Mucosa of gallbladder (tissue), 1 donor: ENCODE data around the gene MBNL1. TPM values are rescaled to one million over a fixed set of nuclear protein-coding genes. Genes with fewer than 3 reads are reported as not detected.

Source experiments
- DNase-seq: peaks from one replicate; pipeline ENCODE4 v3.0.0-alpha.2; 2020; ENCODE audit warnings: low spot score
- total RNA-seq: library from RNA; stranded (reverse); gene quantifications from one replicate; pipeline ENCODE4 v1.2.1, GENCODE V29; 2021
- donor health status: DM: no; HTN: no; CAD: no.

The MBNL1 gene
- total RNA-seq, 1 donor from 2014 or later, result 223 TPM

DNA sequence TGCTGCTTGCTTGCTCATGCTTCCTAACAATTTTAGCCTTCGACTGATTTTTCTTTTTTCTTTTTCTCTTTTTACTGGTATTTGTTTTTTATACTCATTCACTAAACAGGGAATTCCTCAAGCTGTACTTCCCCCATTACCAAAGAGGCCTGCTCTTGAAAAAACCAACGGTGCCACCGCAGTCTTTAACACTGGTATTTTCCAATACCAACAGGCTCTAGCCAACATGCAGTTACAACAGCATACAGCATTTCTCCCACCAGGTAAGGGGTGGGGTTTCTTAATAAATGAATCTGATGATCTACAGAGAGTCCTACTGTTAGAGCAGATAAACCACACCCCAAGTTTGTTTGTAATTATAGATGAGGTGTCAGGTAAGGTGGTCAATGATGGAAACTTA lies 178.8 kb downstream of the MBNL1 start:
- DNase-seq, result no peak

- no peak for DNase-seq
Observed at GRCh38 chr3:152448091-152448490, 179.4 kb downstream of the MBNL1 start.

DNA sequence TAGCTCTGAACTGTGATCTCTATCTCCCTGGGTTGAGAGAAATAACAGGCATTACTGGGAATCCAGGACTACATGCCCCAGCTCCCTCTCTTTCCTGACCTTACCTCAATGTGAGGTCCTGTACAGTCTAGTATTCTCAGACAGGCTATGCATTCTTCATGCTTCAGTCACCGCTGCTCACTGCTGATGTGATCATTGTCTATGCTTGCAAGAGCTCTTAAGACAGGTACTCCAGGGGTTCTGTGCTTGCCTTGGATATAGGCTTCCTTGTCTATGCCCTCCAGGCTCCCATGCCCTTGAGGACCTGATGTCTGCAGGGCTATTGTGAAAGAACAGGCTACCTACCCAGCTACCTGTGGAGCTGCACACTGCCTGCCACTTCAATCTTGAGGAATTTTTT lies 183.6 kb downstream of the MBNL1 start:
- no peak for DNase-seq

- DNase-seq, result no peak
Observed at GRCh38 chr3:152454076-152454875, 185.5 kb downstream of the MBNL1 start.

DNA sequence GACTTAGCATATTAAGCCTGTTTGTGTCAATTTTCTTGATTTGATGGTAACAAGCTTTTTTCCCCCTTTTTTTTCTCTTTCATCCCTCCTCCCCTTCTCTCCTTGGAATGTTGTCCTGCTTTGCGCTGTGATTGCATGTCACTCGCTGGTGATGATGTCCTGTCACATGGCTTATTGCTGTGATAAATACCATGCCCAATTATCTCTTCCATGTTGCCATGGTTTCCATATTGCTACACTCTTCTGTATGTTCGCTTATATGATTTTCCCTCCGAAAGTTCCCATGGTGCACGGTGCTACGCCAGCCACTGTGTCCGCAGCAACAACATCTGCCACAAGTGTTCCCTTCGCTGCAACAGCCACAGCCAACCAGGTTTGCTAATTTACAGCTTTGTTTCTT lies 187.3 kb downstream of the MBNL1 start:
- no peak for DNase-seq

DNA sequence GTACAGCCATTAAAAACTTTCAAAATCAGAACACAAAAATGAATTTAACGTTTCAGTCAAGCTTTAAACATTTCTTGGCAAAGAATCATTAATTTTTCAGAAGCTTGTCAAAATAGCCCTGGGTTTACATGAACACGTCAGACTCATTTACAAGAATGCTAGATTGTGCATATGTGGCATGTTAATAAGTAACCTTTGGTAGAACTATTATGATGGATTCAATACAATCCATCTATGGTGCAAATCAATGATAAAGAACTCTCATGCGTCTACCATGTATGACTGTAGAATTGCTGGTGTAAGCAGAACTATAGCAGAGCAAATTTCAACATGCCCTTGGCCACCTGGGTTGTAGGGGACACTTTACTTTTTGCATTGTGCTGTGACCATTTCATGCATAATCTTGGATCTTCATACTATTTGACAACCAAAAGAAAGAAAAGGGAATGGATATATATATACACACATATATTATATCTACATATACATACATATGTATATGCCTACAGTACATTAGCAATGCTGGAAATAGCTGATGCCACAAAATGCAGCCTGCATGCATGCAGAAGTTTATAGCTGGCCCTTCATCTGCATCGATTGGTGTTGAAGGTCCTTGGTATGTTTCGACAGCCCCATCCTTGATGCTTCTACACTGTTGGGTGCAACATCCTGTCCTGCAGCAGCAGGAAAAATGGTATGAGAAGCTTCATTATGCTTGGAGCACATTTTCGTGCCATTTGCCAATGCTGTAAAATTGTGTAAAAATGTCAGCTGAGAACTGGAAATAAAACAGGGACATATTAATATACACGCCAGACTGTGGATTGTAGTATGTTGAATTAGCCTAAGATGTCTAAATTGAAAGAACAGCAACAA lies 189.0 kb downstream of the MBNL1 start:
- DNase-seq, result no peak

DNA sequence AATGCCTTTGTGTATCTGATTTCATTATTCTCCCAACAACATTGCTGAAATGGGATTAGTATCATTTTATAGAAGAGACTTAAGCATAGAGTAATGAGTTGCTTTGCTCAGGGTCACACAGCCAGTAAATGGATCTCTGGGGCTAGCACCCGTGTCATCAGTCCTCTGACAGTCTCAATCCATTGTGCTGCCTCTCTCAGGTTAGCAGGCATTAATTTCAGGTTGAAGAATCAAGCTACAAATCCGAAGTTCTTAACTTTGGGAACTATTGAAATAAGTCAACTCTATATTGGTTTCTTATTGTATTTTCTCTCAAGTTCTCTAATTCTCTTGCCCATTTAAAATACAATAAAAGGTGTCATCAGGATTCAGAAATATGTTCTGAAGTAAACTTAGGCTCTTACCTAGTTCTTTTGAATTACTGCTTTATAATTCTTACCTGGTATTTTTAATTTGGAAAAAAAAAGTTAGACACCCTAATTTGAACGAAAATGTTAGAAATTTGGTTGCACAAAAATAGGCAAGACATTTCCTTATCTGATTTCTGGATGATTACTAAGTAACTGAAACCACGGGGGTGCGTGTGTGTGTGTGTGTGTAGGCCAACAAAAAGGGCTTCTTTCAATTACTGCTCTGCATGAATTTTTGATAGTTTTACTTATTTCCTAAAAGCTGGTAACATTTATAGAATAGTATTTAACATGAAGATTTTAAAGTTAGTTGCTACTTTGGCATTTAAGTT lies 189.8 kb downstream of the MBNL1 start:
- no peak for DNase-seq

DNA sequence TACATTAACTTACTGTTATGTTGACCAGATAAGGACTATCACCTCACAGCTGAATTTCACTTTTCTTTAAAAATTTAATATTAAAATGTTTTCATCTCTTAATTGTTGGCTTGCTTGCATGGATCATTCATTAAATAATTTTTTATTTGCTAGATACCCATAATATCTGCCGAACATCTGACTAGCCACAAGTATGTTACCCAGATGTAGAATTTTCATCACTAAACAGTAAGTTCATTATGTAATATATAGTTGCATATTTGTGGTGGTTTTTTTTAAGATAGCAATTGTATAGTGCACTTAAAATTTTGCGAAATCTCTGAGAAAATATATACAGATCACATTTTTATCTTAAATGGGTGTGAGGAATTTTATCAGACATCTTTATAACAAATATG lies 190.4 kb downstream of the MBNL1 start:
- no peak for DNase-seq

DNA sequence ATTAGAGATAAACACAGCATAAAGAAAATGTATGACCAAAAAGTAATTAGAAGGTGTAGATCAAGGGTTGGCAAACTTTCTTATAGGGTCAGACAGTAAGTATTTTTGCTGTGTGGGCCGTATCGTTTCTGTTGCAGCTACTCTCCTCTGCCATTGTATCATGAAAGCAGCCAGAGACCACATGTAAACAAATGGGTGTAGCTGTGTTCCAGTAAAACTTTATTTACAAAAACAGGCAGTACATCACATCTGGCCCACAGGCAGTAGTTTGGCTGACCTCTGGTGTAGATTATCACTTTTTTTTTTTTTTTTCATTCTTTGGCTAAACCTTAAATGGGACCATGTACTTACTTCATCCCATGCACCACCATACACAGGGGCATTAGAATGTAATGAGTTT lies 190.8 kb downstream of the MBNL1 start:
- no peak for DNase-seq

- no peak for DNase-seq
Observed at GRCh38 chr3:152460936-152461335, 192.2 kb downstream of the MBNL1 start.

DNA sequence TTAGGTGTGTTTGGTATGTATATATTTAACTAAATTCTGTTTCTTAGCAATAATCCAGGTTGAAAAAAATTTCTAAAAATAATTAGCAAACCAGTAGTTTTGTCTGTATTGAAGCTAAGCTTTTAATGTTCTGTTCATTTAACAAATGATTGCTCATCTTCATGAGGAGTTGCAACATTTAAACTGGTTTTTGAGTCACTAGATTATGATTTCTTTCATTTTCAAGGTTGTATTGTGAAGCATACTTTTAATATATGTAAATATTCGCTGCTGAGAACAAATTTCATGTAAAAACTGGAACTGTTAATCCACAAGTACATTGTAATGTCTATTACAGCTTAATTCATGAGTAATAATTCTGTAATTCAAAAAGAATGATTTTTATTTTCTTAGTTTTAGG lies 192.7 kb downstream of the MBNL1 start:
- DNase-seq, result no peak

GRCh38 chr3:152466784-152467183 lies 198.1 kb downstream of the MBNL1 start:
- no peak for DNase-seq

- no peak for DNase-seq
Observed at GRCh38 chr3:152469248-152470025, 200.7 kb downstream of the MBNL1 start.

- DNase-seq, result no peak
Observed at GRCh38 chr3:152470095-152470494, 201.4 kb downstream of the MBNL1 start.

- no peak for DNase-seq
Observed at GRCh38 chr3:152470893-152471292, 202.2 kb downstream of the MBNL1 start.

DNA sequence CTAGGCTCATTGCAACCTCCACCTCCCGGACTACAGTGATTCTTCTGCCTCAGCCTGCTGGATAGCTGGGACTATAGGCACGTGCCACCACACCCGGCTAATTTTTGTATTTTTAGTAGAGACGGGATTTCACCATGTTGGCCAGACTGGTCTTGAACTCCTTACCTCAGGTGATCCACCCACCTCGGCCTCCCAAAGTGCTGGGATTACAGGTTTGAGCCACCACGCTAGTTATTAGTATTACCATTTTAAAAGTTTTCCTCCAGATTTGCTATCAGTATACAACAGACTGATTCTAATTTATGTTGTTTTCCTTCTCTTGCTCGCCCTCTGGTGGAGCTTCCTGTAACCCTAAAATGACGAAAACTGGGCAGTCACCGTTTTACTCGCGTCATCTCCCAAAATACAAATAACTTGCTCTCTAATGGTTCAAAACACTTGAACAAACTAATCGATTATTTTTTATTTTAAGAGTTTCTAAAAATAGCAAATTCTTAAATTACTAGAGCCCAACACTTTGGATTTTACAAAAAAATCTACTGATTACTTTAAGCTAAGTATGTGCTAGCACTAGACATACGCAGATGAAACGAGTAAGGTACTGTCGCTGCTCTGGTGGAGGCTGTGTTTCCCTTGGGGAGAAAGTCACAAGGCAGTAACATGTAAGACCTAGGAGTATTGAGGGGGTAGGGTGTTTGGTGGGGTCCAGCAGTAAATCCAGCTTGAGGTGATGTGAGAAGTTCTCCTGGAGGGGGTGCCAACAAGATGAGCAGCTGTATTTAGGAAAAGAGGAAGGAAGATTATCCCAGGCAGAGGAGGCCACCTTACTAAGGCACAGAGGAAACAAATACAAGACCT lies 203.3 kb downstream of the MBNL1 start:
- DNase-seq, result peak; percentile 74

DNA sequence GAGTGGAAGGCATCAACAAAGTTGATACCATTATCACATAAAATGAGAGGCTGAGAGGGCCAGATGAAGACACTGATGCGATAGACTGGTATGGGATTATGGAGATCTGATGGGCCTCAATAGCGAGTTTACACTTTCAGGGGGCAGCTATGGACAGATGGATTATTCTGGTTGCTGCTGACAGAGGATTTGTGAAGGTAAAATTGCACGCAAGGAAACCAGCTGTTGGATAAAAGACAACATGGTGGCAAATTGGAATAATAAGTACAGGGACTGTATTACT lies 203.9 kb downstream of the MBNL1 start:
- no peak for DNase-seq

DNA sequence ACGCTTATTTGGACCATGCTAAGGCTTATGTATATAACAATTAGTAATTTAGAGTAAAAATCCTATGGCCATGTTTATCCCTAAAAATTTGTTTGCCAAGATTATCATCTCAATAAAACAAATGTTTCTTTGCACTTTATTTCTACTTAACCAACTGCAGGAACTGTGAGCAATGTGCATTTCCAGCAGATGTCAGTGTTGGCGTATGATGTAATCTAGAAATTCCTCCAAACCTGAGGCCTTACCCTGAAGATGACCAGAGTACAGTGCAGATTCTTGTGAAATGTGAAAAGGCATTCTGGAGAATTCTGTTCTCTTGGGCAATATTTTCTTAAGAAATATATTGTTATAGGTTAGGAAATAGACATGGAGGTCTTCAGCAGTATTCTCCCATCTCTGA lies 205.9 kb downstream of the MBNL1 start:
- peak; percentile 36 for DNase-seq

DNA sequence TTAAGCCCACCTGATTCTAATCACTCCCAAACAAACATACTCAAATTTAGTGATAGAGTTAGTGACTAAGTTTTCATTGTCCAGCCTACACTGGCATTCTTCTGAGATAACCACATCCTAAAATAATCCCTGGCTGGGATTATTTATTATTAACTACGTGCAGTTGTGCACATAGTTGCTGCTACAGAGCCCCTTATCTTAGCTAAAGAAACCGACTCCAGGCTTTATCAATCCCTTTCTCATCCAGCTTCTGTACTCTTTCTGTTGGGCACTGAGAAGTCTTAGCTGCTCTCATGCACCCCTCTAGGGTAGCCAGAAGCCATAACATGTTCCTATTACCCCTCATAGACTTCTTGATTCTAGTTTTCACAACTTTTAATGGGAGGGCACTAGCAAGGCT lies 208.7 kb downstream of the MBNL1 start:
- DNase-seq, result no peak

DNA sequence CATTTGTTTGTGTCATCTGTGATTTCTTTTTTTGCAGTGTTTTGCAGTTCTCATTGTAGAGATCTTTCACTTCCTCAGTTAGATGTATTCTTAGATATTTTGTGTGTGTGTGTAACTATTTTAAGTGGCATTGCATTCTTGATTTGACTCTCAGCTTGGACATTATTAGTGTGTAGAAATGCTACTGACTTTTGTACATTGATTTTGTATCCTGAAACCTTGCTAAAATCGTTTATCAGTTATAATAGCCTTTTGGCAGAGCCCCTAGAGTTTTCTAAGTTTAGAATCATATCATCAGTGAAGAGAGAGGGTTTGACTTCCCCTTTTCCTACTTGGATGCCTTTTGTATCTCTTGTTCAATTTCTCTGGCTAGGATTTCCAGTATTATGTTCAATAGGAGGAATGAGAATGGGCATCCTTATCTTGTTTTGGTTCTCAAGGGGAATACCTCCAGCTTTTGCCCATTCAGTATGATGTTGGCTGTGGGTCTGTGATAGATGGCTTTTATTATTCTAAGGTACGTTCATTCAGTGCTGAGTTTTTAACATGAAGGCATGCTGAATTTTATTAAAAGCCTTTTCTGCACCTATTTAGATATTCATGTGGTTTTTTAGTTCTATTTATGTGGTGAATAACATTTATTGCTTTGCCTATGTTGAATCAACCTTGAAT lies 211.7 kb downstream of the MBNL1 start:
- DNase-seq, result no peak
